ENCODE measurements around the gene PLA2G10.
"Not testable (repeated sequence)": the region's sequence is repeated elsewhere in the genome, so short reads cannot be mapped to it uniquely, and the experiment has no call there.

Gene PLA2G10

DNA sequence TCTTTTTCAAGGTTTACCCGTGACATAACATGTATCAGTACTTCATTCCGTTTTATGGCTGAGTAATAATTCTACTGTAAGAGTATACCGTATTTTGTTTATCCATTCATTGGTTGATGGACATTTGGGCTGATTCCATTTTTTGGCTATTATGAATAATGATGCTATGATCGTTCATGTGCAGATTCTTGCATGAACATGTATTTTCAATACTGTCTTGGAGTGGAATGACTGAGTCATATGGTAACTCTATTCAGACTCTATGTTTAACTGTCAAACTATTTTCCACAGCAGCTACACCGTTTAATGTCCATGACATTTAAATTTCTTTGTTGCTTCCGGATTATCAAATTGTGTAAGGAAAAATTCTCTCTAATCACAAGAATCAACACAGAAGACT lies 43.5 kb downstream of the PLA2G10 start:
- Histone ChIP-seq H3K4me3 (ENCODE audit: severe bottlenecking) (no peak overlapping the region), H3K4me1 (ENCODE audit: insufficient read depth, poor library complexity, severe bottlenecking) (no peaks in the 10 kb centered on the region), H3K9me3 (ENCODE audit: severe bottlenecking) (no peaks in the 10 kb centered on the region), H3K36me3 (ENCODE audit: low read depth) (peaks cover 84% of the 10 kb centered on the region), H3K27ac (ENCODE audit: poor library complexity, severe bottlenecking) (peak overlapping the region; percentile 49), H3K27me3 (ENCODE audit: insufficient read depth, poor library complexity, severe bottlenecking) (no peaks in the 10 kb centered on the region)
- ATAC-seq (ENCODE audit: low read depth) (peak; percentile 92), DNase-seq (ENCODE audit: low spot score) (no peak)
- TF ChIP-seq, protein P1, sequence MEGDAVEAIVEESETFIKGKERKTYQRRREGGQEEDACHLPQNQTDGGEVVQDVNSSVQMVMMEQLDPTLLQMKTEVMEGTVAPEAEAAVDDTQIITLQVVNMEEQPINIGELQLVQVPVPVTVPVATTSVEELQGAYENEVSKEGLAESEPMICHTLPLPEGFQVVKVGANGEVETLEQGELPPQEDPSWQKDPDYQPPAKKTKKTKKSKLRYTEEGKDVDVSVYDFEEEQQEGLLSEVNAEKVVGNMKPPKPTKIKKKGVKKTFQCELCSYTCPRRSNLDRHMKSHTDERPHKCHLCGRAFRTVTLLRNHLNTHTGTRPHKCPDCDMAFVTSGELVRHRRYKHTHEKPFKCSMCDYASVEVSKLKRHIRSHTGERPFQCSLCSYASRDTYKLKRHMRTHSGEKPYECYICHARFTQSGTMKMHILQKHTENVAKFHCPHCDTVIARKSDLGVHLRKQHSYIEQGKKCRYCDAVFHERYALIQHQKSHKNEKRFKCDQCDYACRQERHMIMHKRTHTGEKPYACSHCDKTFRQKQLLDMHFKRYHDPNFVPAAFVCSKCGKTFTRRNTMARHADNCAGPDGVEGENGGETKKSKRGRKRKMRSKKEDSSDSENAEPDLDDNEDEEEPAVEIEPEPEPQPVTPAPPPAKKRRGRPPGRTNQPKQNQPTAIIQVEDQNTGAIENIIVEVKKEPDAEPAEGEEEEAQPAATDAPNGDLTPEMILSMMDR (IDR thresholded peaks at IDR 0.05; ENCODE audit: poor library complexity, severe bottlenecking), result no peak

DNA sequence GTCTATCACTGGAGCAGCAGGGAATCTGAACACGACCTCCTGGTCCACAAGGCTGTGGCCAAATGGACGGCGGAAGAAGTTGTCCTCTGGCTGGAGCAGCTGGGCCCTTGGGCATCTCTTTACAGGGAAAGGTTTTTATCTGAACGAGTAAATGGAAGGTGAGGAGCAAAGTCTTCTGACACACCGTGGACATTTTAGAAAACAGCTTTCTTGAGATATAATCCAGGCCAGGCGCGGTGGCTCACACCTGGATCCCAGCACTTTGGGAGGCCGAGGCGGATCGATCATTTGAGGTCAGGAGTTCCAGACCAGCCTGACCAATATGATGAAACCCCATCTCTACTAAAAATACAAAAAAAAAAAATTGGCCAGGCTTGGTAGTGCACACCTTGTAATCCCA lies 44.3 kb downstream of the PLA2G10 start:
- Histone ChIP-seq H3K9me3 (ENCODE audit: severe bottlenecking) (no peaks in the 10 kb centered on the region), H3K27me3 (ENCODE audit: insufficient read depth, poor library complexity, severe bottlenecking) (no peaks in the 10 kb centered on the region), H3K4me1 (ENCODE audit: insufficient read depth, poor library complexity, severe bottlenecking) (no peaks in the 10 kb centered on the region), H3K4me3 (ENCODE audit: severe bottlenecking) (no peak overlapping the region), H3K36me3 (ENCODE audit: low read depth) (peaks cover 86% of the 10 kb centered on the region), H3K27ac (ENCODE audit: poor library complexity, severe bottlenecking) (peak overlapping the region; percentile 49)
- no peak for DNase-seq (ENCODE audit: low spot score)
- ATAC-seq (ENCODE audit: low read depth), result no peak
- TF ChIP-seq, protein P1 (IDR thresholded peaks at IDR 0.05; ENCODE audit: poor library complexity, severe bottlenecking), result no peak

DNA sequence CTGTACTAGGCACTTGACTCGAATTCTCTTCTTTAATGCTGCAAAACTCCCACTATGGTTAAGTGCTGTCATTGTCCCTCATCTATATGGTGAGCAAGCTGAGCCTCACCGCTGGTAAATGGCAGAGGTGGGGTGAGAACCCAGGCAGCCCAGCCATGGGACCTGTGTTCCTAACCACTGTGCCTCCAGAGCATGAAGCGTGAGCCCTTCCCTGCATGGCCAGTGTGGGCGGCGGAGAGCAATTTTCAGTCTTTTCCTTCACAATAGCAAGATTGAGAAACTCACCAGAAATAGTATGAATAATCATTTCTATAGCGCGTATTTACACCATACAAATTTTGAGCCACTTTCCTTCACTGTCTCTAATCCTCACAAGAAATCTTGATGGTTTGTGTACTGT lies 52.2 kb downstream of the PLA2G10 start:
- DNase-seq (ENCODE audit: low spot score) (no peak), ATAC-seq (ENCODE audit: low read depth) (no peak)
- Histone ChIP-seq H3K4me3 (ENCODE audit: severe bottlenecking) (no peak overlapping the region), H3K9me3 (ENCODE audit: severe bottlenecking) (no peaks in the 10 kb centered on the region), H3K27ac (ENCODE audit: poor library complexity, severe bottlenecking) (no peak overlapping the region), H3K27me3 (ENCODE audit: insufficient read depth, poor library complexity, severe bottlenecking) (no peaks in the 10 kb centered on the region), H3K4me1 (ENCODE audit: insufficient read depth, poor library complexity, severe bottlenecking) (peaks cover under 1% of the 10 kb centered on the region), H3K36me3 (ENCODE audit: low read depth) (peaks cover 90% of the 10 kb centered on the region)
- TF ChIP-seq, protein P1 (IDR thresholded peaks at IDR 0.05; ENCODE audit: poor library complexity, severe bottlenecking), result no peak

DNA sequence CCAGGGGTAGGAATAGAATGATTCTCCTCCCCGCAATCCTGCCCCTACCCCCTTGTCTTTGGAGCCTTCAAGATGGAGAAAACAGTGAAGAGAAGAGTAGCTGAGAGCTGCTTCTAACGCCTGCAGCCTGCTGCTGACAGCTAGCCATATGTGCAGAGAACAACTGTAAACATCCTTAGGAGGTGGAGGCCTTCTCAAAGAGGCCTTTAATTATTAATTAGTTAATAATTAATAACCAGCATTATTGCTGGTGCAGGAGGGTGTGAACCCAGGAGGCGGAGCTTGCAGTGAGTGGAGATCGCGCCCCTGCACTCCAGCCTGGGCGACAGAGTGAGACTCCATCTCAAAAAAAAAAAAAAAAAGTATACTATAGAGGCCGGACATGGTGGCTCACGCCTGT lies 52.9 kb downstream of the PLA2G10 start:
- Histone ChIP-seq H3K27me3 (ENCODE audit: insufficient read depth, poor library complexity, severe bottlenecking) (no peaks in the 10 kb centered on the region), H3K36me3 (ENCODE audit: low read depth) (peaks cover 86% of the 10 kb centered on the region), H3K9me3 (ENCODE audit: severe bottlenecking) (no peaks in the 10 kb centered on the region), H3K4me1 (ENCODE audit: insufficient read depth, poor library complexity, severe bottlenecking) (peaks cover 8% of the 10 kb centered on the region), H3K27ac (ENCODE audit: poor library complexity, severe bottlenecking) (no peak overlapping the region), H3K4me3 (ENCODE audit: severe bottlenecking) (no peak overlapping the region)
- no peak for ATAC-seq (ENCODE audit: low read depth)
- no peak for DNase-seq (ENCODE audit: low spot score)
- TF ChIP-seq, protein P1 (IDR thresholded peaks at IDR 0.05; ENCODE audit: poor library complexity, severe bottlenecking), result no peak

DNA sequence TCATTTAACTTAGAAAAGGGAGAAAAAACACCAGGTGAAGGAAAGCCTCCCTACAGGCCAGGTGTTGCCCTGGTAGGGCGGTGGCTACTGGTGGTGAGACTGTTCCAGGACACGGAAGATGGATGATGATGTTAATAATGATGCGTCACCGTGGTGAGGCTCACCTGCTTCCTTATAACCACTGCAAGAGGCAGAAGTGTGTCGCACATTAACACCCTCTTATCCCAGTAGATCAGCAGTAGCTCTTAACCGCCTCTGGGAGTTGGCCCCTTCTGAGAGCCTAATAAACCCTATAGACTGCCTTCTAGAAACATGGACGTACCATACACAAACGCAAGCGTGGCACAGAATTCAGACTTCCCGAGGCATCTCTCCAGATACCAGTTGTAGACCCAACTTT lies 53.6 kb downstream of the PLA2G10 start:
- Histone ChIP-seq H3K27ac (ENCODE audit: poor library complexity, severe bottlenecking) (no peak overlapping the region), H3K9me3 (ENCODE audit: severe bottlenecking) (no peaks in the 10 kb centered on the region), H3K27me3 (ENCODE audit: insufficient read depth, poor library complexity, severe bottlenecking) (no peaks in the 10 kb centered on the region), H3K4me3 (ENCODE audit: severe bottlenecking) (no peak overlapping the region), H3K4me1 (ENCODE audit: insufficient read depth, poor library complexity, severe bottlenecking) (peaks cover 12% of the 10 kb centered on the region), H3K36me3 (ENCODE audit: low read depth) (peaks cover 84% of the 10 kb centered on the region)
- TF ChIP-seq, protein P1 (IDR thresholded peaks at IDR 0.05; ENCODE audit: poor library complexity, severe bottlenecking), result no peak
- no peak for ATAC-seq (ENCODE audit: low read depth)
- no peak for DNase-seq (ENCODE audit: low spot score)

DNA sequence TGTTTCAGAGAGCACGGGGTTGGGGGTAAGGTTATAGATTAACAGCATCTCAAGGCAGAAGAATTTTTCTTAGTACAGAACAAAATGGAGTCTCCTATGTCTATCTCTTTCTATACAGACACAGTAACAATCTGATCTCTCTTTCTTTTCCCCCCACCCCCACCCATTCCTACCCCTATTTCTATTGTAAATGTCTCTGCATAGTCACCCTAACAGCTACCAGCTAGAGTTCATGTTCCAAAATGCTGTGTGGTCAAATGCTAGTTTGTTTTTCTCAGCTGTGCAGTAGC lies 57.2 kb downstream of the PLA2G10 start:
- DNase-seq (ENCODE audit: low spot score); H3K9me3 ChIP-seq (ENCODE audit: severe bottlenecking); H3K27me3 ChIP-seq (ENCODE audit: insufficient read depth, poor library complexity, severe bottlenecking); H3K4me3 ChIP-seq (ENCODE audit: severe bottlenecking); ATAC-seq (ENCODE audit: low read depth): not testable (repeated sequence)
- Histone ChIP-seq H3K36me3 (ENCODE audit: low read depth) (peaks cover 60% of the 10 kb centered on the region), H3K27ac (ENCODE audit: poor library complexity, severe bottlenecking) (peak overlapping the region; percentile 26), H3K4me1 (ENCODE audit: insufficient read depth, poor library complexity, severe bottlenecking) (peaks cover 22% of the 10 kb centered on the region)

DNA sequence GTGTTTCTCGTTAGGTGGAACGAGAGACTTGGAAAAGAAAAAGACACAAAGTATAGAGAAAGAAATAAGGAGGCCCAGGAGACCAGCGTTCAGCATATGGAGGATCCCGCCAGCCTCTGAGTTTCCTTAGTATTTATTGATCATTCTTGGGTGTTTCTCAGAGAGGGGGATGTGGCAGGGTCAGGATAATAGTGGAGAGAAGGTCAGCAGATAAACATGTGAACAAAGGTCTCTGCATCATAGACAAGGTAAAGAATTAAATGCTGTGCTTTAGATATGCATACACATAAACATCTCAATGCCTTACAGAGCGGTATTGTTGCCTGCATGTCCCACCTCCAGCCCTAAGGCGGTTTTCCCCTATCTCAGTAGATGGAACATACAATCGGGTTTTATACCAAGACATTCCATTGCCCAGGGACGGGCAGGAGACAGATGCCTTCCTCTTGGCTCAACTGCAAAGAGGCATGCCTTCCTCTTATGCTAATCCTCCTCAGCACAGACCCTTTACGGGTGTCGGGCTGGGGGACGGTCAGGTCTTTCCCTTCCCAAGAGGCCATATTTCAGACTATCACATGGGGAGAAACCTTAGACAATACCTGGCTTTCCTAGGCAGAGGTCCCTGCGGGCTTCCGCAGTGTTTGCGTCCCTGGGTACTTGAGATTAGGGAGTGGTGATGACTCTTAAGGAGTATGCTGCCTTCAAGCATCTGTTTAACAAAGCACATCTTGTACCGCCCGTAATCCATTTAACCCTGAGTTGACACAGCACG lies 57.7 kb downstream of the PLA2G10 start:
- Histone ChIP-seq H3K27ac (ENCODE audit: poor library complexity, severe bottlenecking) (peak overlapping the region; percentile 26), H3K4me1 (ENCODE audit: insufficient read depth, poor library complexity, severe bottlenecking) (peaks cover 23% of the 10 kb centered on the region), H3K36me3 (ENCODE audit: low read depth) (peaks cover 55% of the 10 kb centered on the region)
- H3K9me3 ChIP-seq (ENCODE audit: severe bottlenecking); H3K27me3 ChIP-seq (ENCODE audit: insufficient read depth, poor library complexity, severe bottlenecking); H3K4me3 ChIP-seq (ENCODE audit: severe bottlenecking); DNase-seq (ENCODE audit: low spot score); ATAC-seq (ENCODE audit: low read depth): not testable (repeated sequence)

All from RWPE2 (cell line).